Stimulated activated CD4-positive, alpha-beta T cell treated with anti-CD3 and anti-CD28 coated beads, TNF-alpha, amount 100 ng/mL, for 48 hours (primary cell): ENCODE results near the gene PRR14.

Source experiments
- DNase-seq, 3 donors: peaks; one replicate each; pipeline ENCODE4 v3.0.0-alpha.2; 2020; ENCODE audit warnings: low read depth in 3 of 3

Gene PRR14

GRCh38 chr16:30659507-30660423 is 9.0 kb downstream of the PRR14 start:
- peak in 1 of 3 donors; percentile 27 for DNase-seq

- DNase-seq, result peak; percentile 58 to 78 (median 70)
Measured at GRCh38 chr16:30660424-30661261, 9.9 kb downstream of the PRR14 start.

- DNase-seq, result no peak
Measured at GRCh38 chr16:30662449-30662848, 11.7 kb downstream of the PRR14 start.

GRCh38 chr16:30663038-30663437 is 12.3 kb downstream of the PRR14 start:
- no peak for DNase-seq

- no peak for DNase-seq
Measured at GRCh38 chr16:30663820-30664219, 13.1 kb downstream of the PRR14 start.

- no peak for DNase-seq
Measured at GRCh38 chr16:30664616-30665109, 13.9 kb downstream of the PRR14 start.

DNA sequence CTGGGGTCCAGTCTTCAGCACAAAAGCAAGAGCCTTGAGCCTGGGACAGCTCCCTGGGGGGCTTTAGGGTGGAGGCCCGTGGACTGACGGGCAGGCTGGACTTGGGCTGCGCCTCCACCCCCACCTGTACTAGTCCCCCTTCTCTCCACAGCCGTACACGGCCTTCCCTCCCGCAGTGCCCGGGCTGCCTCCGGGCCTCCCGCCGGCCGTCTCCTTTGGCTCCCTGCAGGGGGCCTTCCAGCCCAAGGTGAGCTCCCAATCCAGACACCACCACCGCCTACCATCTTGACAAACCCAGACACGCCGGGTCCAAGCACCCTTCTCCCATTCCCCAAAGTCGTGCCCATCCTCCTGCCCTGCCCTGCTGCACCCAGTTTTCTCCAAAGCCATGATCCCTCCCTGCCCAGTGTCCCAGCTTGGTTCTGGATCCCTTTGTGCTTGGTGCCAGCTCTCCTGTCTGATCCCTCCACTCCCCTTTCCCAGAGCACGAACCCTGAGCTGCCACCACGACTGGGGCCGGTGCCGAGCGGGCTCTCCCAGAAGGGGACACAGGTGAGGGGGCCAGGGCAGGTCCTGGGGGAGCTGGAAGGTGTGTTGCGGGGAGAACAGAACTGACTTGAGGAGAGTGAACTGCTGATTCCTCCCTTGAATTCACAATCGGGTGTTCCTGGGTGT is 14.5 kb downstream of the PRR14 start:
- no peak for DNase-seq

GRCh38 chr16:30665830-30666190 is 15.1 kb downstream of the PRR14 start:
- DNase-seq, result no peak

DNA sequence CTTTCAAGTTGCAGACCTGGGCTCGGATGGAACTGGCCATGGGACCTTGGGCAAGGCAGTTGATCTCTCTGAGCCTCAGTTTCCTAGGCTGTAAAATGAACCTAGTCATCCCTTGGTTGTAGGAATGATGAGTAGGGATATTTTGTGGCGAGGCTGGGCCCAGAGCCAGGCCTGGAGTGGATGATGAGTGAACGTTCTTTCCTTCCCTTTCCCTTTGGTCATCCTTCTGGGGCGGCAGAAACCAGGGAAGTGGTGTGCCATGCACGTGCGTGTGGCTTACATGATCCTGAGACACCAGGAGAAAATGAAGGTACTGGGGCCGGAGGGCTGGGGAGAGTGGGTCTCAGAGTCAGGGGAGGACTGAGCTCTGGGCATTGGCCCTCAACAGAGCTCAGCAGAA is 15.9 kb downstream of the PRR14 start:
- DNase-seq, result no peak

DNA sequence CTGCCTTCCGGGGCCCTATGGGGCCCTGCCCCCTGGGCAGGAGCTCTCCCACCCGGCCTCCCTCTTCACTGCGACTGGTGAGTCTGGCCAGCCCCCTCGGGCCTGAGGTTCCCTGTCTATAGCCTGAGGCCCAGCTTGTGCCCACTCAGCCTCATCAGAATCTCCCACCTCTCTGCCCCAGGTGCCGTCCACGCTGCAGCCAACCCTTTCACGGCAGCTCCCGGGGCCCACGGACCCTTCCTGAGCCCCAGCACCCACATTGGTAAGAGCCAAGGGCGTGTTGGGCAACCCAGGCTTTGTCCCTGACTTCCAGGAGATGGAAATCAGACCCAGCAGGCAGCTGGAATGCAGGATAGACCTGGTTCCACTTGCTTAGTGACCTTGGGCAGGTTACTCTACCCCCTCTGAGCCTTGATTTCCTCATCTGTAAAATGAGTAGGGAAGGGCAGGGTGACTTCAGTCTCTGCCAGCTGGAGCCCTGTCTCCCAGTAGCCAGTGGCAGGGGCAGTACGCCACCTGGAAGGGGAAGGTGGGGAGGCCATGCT is 16.7 kb downstream of the PRR14 start:
- DNase-seq, result no peak

GRCh38 chr16:30668393-30668792 is 17.6 kb downstream of the PRR14 start:
- no peak for DNase-seq

DNA sequence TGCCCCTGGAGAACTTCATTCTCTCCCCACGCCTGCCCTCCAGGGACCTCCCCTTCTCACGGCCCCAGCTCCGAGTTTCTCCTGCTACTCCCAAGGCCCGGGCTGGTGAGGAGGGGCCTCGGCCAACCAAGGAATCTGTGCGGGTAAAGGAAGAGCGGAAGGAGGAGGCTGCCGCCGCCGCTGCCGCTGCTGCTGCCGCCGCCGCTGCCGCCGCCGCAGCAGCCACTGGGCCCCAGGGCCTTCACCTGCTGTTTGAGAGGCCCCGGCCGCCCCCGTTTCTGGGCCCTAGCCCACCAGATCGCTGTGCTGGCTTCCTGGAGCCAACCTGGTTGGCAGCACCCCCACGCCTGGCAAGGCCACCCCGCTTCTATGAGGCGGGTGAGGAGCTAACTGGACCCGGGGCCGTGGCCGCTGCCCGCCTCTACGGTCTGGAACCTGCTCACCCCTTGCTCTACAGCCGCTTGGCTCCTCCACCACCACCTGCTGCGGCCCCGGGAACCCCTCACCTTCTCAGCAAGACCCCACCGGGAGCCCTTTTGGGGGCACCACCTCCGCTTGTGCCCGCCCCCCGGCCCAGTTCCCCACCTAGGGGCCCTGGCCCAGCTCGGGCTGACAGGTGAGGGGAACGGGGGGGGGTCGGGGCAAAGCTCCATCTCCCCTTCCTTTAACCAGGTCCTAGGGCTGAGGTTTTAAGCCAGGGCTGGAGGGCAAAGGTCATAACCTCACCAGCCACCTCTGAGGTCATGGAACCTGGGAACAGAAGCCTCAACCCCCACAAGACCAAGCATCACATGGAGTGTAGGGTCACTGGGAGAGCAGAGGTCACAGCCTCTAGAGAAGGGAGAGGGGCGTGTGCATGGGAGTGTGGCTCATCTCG is 18.5 kb downstream of the PRR14 start:
- no peak for DNase-seq

GRCh38 chr16:30669903-30670824 is 19.4 kb downstream of the PRR14 start:
- no peak for DNase-seq

DNA sequence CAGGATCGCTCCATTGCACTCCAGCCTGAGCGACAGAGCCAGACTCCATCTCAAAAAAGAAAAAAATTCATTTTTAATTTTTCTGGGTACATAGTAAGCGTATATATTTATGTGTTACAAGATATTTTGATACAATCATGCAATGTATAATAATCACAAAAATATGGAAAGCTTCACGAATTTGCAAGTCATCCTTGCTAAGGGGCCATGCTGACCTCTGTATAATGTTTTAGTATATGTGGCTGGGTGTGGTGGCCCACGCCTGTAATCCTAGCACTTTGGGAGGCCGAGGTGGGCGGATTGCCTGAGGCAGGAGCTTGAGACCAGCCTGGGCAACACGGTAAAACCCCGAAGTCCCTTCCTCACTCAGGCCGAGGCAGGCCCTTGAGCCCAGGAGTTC is 24.4 kb downstream of the PRR14 start:
- DNase-seq, result no peak

- DNase-seq, result no peak
Measured at GRCh38 chr16:30677931-30678585, 27.3 kb downstream of the PRR14 start.

GRCh38 chr16:30678586-30678970 is 27.8 kb downstream of the PRR14 start:
- no peak for DNase-seq

- DNase-seq, result no peak
Measured at GRCh38 chr16:30680326-30680725, 29.6 kb downstream of the PRR14 start.

DNA sequence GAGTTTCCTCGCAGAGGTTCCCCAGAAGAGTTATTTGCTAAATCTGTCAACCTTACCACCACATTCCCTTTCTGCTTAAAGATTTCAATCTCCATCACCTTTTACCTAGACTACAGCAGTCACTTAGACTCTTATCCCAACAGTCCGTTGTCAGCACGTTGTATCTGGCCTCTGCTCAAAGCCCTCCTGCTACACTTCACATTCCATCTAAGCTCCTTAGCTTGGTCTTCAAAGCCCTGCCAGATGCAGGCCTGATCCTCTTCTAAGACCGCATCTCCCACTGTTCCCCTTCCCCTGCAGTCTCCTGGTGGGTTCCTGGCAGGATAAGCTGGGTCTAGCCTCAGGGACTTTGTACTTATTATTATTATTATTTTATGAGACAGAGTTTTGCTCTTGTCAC is 37.9 kb downstream of the PRR14 start:
- DNase-seq, result no peak

DNA sequence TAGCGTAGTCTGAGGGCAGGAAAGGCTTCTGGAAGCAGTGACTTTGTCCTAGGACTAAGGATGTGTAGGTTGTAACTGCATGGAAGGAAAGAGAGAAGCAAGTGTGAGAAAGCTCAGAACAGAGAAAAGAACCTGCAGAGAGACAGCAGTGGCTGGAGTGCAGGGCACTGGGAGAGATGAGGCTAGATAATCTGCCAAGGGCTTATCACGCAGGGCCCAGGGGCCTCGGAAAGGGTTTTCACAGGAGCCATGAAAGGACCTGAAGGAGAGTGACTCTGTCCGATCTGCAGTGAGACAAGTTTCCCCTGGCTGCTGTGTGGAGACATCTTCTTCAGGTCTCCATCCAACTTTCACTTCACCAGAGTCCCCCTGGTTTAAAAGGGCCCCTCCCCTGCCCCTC is 41.1 kb downstream of the PRR14 start:
- DNase-seq, result no peak
